NCI-H1694 treated with DMSO at 0.1 percent for 48 hours (cell line): ENCODE measurements around the gene BOLA1.
"Not testable (repeated sequence)": the region's sequence is repeated elsewhere in the genome, so short reads cannot be mapped to it uniquely, and the experiment has no call there.

Source experiments
- DNase-seq: peaks from one replicate; lab custom pipeline; 2025; lab: John Stamatoyannopoulos, UW

BOLA1 gene

DNA sequence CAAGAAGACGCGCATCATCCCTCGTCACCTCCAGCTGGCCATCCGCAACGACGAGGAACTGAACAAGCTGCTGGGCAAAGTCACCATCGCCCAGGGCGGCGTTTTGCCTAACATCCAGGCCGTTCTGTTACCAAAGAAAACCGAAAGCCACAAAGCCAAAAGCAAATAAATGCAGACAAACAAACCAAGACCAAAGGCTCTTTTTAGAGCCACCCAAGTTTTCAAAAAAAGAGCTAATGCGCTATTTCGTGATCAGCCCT, 12.2 kb upstream of the BOLA1 start:
- not testable (repeated sequence) for DNase-seq

DNA sequence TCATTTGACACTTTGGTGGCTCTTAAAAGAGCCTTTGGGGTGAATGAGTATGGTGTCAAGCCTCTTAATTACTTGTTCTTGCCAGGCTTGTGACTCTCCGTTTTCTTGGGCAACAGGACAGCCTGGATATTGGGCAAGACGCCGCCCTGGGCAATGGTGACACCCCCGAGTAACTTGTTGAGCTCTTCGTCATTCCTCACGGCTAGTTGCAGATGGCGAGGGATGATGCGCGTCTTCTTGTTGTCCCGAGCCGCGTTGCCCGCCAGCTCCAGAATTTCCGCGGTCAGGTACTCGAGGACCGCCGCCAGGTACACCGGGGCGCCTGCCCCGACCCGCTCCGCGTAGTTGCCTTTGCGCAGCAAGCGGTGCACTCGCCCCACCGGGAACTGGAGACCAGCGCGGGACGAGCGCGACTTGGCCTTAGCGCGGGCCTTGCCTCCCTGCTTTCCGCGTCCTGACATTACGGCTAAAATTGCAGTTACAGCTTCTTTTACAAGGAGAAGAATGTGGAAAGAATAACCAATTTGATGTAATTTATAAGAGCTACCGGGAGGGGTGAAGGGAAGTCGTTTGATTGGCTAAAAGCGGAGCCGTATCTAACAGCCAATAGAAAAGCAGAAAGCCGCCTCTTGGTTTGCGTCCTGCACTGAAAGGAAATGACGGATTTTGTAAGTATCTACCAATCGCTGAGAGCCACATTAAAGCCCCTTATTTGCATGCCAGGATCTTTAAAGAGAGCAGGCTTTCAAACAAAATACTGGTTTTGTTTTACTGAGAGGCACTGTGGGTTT, 11.7 kb upstream of the BOLA1 start:
- DNase-seq, result peak; percentile 100

DNA sequence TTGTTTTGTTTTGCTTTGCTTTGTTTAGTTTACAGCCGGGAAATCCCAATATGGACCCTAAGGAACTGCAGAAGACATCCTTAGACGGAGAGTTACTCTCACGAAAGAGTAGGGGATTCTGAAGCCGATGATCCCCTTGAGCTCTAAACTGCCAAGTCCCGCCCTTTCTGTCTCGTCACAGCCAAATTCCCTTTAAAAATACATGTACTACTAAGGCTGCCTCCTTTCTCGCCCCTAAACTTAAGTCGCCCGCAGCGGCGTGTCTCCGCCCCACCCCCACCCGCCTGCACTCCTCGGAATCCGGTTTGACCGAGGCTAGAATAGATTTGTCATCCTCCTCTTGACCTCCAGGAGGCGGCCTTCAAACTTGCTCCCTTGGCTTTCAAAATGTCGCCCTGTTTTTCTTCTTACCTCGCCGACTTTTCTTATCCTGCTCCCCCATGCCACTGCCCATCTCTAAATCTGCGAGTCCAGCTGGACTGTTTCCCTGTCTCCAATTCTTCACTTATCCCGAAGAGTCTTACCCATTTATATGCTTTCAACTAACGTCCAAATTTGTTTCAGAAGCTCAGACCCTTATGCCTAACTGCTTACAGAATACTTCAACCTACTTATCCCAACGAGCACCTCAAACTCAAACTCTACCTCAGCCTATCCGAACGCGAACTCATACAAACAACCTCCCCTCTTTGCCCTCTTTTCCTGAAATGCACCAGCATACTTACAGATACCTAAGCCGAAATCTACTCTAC, 10.9 kb upstream of the BOLA1 start:
- peak; percentile 86 for DNase-seq

DNA sequence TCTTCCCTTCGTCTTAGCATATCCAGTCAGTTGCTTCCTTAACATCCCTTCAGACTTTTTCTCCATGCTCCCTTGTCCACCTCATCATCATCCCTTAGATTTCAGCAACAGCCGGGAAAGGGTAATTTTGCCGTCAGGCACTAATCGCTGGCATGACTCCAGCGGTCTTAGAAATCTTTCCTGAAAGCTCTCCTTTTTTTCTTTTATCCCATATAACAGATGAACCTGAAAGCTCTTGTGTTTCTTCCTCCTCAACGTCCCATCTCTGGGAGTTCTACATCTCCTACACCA, 10.4 kb upstream of the BOLA1 start:
- no peak for DNase-seq

DNA sequence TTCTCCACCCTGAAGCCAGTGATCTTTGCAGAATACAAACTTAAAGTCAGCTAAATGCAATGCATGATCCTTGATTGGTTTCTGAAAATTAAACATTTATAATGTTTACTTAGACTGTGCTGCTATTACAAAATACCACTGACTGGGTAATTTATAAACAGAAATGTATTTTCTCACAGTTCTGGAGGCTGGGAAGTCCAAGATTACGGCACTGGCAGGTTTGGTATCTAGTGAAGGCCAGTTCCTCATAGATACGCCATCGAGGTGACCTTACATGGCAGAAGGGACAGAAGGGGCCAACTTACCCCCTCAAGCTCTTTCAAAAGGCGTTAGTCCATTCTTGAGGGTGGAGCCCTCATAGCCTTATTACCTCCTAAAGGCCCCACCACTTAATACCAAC, 2.8 kb upstream of the BOLA1 start:
- DNase-seq, result no peak

DNA sequence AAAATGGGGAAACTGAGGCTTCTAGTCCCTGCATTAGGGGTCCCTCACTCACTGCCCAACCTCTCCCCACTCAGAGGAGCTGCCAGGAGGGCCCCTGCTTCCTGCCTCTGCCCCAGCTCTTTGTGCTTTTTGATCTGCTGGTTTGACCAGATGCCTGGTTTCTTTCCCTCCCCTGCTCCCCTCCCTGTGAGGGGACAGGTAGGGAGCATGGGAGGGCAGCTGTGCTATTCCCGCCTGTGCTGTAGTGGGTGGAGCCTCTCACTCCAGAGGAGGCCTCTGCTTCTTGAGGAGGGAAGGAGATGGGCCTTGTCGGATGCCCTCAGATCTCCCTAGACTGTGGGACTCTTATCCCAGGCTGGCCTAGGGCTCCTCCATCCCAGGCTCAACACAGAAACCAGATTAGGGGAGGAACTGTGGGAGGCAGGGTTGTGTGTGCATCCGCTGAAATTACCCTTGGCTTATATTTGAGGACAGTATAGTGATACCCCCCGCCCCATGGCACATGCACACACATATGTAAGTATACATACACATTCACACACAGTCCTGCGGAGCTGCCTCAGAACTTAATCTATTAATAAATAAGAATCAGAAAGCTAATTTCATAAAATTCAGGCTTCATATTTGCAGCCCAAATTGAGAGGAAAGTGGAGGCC, 4.6 kb downstream of the BOLA1 start:
- DNase-seq, result no peak

DNA sequence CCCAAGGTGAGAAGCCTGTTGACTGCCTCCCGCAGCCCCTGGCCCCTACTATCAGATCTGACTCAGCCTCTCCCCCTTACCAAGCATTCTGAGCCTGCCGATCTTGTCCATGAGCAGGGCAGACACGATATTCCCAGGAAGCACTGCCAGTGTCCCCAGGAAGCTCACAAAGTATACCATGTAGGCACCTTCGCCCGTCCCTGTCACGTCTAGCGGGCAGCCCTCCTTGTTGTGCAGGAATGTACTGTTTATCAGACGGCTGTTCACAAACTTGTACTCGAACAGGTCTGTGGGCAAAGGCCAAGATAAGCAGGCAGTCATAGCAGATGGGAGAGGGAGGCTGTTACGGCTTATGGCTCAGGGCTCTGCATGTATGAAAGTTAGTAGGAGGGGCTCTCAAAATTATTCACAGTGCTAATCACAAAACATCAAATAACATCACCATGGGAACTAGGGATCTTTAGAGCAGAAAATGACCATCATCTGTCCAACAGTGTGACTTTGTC, 7.3 kb downstream of the BOLA1 start:
- no peak for DNase-seq

DNA sequence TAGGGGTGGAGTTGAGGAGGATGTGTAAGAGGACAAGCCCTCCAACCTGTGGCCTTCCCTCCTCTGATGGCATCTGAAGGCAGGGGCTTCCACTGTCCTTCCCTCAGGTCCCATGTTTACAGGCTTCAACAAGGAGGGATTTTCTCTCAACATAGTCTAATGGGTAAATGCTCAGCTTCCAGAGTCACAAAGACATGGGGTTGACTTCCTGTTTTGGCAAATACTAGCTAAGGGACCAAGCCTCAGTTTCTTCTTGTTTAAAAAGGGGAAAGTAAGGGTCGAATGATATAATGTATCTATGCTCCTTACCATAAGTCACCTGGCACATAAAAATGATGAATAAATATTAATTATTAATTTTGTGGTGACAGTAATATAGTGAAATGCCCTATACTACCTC, 15.2 kb downstream of the BOLA1 start:
- DNase-seq, result no peak

DNA sequence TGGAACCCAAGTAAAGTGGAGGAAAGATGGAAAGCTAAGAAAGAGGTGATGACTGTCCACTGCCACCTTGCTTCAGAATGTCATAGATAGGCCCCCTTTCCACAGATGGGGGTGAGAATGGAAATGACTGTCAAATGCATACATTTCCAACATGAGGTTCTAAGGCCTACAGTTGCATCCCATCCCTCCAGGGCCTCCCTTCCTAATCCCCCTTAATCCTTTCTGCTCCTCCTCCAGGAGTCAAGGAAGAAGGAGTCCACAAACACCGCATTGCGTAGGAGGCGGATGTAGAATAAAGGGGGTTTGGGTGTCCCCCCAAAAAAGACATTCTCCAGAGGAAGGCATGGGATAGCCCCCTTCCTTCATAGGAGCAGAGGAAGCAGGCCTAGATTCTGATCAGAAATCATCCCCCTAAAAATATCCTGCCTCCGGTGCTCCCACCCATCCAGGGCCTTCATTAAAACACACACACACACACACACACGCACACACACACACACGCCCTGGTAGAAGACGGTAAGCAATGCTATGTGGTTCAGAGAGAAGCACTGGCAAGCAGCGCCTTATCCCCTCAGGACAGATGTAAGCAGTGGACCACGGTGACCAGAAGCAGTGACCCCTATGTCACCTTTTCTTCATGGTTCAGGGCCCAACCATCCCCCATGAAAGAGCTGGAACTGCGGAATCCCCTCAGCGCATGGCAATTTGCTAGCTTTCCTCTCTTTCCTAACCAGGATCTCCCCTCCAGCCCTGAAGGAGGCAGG, 16.2 kb downstream of the BOLA1 start:
- no peak for DNase-seq

DNA sequence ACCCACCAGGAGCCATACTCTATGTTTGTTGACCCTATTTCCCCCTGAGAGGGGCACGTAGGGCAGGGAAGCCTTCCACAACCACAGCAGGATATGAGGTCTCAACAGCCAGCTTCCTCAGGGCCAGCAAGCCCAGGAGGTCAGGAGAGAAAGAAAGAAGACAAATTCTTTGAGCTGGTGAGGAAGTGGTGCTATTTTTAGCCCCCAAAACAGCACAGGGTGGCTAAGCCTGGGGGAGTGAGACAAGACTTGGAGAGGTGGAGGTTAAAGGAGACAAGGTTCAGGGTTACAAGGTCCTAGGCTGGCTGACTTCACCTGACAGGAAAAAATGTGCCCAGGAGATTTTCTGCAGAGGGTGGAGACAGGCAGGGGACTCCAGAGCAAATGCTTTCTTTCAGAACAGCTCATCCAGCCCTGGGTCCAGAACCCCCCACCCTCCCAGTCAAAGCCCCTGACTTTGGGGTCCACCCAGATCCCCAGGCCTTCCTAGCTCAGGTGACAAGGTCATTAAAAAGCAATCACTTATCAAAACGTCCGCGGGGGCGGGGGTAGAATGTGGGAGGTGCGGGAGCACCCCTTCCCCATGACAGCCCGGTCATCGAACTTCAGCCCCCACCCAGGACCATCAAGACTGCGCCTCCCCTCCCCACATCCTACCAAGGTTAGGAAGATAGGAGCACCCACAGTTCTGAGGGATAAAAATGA, 17.0 kb downstream of the BOLA1 start:
- no peak for DNase-seq

DNA sequence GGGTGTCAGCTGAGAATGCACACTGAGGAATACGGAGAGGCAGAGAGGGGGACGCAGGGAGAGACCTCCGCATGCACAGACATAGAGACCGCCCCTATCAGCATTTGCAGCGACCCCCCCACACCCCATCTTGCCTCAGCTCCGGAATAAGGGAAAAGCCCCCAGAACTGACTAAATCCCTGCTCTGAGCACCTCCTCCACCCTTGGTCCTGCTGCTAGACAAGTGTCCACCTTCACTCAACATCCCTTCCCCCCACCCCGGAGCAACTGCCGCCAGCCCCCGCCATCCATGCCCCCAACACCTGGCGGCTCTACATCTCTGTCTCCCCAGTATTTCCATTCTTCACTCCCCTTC, 17.5 kb downstream of the BOLA1 start:
- no peak for DNase-seq

DNA sequence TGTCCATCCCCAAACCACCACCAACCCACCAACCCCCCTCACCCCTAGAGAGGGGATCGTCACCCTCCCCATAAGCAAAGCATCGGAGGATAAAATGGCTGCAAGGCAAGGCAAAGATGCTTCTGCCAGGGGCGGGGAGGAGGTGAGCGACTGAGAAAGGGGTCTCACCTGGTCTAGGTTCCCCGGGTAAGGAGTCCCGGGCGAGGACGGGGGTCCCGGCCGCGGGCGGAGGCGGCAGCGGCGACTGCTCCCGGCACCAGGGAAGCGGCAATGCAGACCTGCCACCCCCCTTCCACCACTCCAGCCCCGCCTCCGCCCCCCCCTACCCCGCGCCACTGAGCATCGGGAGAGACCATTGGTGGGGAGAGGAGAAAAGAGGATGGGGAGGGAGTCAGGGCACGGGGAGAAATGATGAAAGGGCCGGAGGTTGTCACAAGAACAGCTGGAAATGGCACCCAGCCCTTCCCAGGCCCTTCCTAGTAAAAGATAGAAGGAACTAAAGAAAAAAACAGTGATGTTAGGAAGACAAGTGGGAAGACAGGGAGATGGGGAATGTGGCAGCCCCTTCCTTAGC, 18.3 kb downstream of the BOLA1 start, which contains the start of gene SV2A:
SV2A (minus strand) TSS at position 274 of the 574 bp plus-strand sequence. CDS start 4,004 bp downstream, outside the sequence.
- DNase-seq, result peak; percentile 59

DNA sequence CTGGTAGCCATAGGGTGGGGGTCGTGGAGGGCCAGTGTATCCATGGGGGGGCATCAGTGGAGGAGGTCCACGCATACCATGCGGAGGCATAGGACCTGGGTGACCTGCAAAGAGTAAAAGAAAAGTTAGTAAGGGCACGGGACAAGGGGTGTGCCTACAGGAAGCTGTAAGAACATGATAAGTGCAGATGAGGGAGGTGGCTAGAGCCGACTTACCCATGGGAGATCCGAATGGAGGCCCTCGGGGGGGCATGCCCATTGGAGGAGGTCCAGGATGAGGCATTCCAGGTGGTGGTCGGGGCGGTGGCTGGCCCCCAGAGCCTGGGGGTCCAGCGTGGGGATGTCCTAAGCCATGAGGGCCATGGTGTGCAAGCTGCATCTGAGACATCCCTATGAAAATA, 24.3 kb downstream of the BOLA1 start:
- DNase-seq, result no peak

DNA sequence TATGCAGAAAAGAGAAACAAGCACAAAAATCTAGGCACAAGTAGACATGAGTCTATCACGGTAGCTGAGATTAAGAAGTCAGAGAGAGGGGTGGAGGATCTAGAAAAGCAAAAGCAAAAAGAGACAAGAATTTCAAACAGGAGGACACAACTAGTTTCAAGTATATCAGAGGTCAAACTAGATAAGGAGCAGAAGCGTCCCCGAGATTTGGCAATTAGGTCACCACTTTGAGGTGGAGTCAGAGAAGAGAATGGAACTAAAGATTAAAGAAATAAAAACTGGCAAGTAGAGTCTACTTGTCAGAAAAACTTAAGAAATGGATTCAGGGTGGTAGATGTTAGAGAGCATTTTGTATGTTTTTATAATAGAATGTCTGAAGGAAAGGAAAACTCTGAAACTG, 26.0 kb downstream of the BOLA1 start:
- no peak for DNase-seq

DNA sequence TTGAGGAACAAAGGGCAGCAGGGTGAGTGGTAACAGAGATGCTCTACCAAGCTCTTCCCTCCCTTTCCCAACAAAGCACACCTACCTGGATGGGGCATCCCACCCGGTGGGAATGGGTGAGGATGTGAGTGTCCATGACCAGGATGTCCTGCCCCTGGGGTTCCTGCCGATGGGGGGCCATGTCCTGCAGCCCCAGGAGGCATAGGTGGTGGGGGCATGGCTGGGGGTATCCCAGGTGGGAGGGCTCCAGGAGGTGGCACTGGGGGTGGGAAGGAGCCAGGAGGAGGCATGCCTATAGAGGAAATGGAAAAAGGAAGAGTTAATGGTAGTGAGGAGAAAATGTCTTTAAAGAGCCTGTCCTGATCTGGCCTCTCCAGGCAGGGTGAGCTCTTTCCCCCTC, 26.4 kb downstream of the BOLA1 start:
- no peak for DNase-seq

DNA sequence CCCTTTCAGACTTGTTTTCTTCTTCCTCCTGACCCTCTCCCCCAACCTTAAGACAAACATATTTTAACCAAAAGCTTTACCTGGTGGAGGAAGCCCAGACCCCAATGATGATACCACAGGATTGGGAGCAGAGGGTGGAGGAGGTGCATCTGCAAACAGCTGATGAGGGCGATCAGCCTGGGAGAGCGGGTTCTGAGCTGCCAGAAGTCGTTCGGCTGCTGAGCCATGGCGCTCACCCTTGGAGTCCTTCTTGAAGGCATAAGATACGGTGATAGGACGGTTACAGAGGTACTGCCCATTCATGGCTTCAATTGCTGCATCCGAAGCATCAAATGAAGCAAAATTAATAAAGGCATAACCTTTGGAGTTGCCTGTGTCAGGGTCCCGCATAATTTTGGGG, 26.9 kb downstream of the BOLA1 start:
- DNase-seq, result no peak

DNA sequence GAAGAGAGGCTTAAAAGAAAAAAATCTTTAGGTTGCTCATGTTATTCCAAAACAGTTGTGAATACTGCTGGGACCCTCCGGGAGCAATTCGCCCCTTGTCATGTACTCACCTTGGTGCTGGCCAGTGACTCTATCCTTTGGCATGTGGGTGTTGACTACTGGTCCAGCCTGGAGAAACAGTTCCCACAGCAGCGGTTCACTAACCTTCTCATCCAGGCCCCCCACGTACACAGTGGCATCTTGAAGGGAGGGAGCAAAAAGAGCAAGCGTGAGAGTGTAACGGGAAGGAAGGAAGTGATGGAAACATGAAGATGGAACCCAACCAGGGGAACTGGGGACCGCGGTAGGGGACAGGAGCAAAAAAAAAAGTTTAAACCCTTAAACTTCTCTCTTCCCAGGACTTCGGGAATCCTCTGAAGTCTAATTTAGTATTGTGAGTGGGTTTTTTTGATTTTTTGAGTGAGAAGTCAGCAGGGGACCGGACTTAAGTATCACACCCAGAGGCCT, 27.7 kb downstream of the BOLA1 start:
- no peak for DNase-seq

DNA sequence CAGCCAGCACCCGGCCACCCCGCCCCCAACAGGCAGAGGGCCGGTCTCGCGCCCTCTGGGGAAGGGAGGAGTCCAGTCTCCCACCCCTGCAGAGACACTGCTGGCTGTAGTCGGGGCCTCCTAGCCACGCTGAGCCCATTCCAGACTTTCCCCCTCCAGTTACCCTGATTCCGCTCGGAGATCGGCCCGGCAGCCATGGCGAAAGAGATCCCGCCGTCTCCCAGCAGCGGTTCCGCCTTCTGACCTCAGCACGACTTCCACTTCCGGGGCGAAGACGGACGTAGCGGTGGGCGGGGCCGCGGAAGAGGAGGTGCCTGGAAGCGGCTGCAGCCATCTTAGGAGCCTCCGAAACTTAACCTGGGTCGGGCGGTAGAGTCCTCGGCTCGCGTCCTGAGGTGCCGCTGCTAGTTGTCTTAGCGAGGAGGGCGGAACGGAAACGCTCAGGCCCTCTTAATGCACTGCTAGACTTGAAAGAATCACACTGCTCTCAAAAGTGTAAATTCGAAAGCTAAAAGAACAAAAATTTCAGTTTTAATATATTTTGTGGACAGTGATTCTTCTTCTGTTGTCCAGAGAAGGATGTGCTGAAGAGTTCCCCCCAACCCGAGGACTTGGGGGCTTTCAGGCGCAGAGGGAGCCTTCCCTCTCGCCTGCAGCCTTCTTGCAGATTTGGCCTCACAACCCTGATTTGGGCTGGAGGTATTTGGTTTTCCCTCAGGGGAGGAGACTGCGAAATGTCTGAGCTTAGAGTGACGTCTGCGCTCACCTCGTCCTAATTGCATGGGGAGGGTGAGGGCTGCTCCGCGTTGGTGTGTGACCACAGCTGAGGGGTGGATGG, 28.4 kb downstream of the BOLA1 start, which contains the start of gene SF3B4:
SF3B4 (minus strand) TSS at position 241 of the 838 bp plus-strand sequence; CDS start at position 197, 44 bp downstream.
- DNase-seq, result peak; percentile 98

DNA sequence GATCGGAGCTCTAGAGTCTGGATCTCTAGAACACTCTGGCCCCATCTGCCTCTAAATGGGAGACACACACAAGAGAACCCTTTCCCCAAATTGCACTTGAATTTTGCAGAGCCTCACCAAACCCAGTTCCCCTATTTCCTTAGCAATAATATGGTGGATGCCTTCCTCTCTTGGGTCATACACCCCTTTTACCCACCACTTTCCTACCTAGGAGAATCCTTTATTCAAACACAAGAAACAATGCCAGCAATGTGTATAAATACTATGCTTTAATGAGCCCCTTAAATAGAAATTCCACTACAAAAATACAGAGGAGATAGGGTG, 29.0 kb downstream of the BOLA1 start:
- no peak for DNase-seq

DNA sequence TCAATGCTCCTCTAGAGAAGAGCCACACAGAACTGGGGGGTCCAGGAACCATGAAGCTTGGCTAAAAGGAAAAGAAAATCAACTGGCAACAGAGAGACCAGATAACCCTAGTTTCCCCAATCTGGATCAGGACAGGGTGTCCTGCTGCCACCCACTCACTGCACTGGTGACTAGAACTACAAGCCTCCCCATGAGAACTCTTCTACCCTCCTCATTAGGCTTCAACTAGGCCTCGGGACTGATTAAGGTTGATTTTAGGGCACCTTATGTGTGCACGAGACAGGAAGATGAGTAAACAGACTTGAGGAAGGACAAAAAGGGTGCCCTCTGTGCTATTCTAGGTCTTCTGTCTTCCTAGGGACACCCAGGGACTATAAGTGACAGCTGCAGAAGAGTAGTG, 30.5 kb downstream of the BOLA1 start:
- no peak for DNase-seq
